Ascending aorta (tissue), 2 donors: ENCODE measurements around the gene VENTX. TPM values are rescaled to one million over a fixed set of nuclear protein-coding genes. Genes with fewer than 3 reads are reported as not detected.

Experiments
- DNase-seq, 2 donors: peaks; one replicate each; pipeline ENCODE4 v3.0.0-alpha.2; 2019; ENCODE audit warnings: low spot score in 2 of 2
- H3K27ac ChIP-seq, 2 donors: fragments of 200-600 bp; sonication (generic); one replicate each; pipeline ENCODE4 v1.5.1; 2016 to 2017; ENCODE audit warnings: mild to moderate bottlenecking in 1 of 2
- H3K27me3 ChIP-seq: fragments of 200-600 bp; sonication (generic); one replicate; pipeline ENCODE4 v1.5.1; 2017
- H3K36me3 ChIP-seq, 2 donors: fragments of 200-600 bp; sonication (generic); one replicate each; pipeline ENCODE4 v1.5.1; 2016
- H3K4me1 ChIP-seq, 2 donors: fragments of 200-600 bp; sonication (generic); one replicate each; pipeline ENCODE4 v1.5.1; 2016 to 2017; ENCODE audit warnings: mild to moderate bottlenecking in 1 of 2
- H3K4me3 ChIP-seq, 2 donors: fragments of 200-600 bp; sonication (generic); one replicate each; pipeline ENCODE4 v1.5.1; 2016 to 2017; ENCODE audit warnings: mild to moderate bottlenecking in 1 of 2
- H3K9me3 ChIP-seq, 2 donors: fragments of 200-600 bp; sonication (generic); one replicate each; pipeline ENCODE4 v1.5.1; 2016
- intact Hi-C: fragments of 100-400 bp; cut with DNase I; formaldehyde crosslinking; loops from one replicate; pipeline ENCODE4 v1.15.1; 2023
- total RNA-seq: library from RNA; depleted of rRNA; stranded (reverse); fragments of >200 nt; gene quantifications from one replicate; pipeline ENCODE4 v1.1.0, GENCODE V29; 2016
- TF ChIP-seq, protein P1 (sequence below), 3 experiments: fragments of 200-600 bp in 2 of 3; fragments of 450-650 bp in 1 of 3; sonication (generic) in 2 of 3; IDR thresholded peaks; one replicate each; pipeline ENCODE4 v1.5.1; 2016 to 2019; ENCODE audit warnings: antibody characterized with exemption in 3 of 3, mild to moderate bottlenecking in 1 of 3, moderate library complexity in 1 of 3

VENTX gene
- total RNA-seq, 1 donor from 2014 or later: 1.5 TPM

DNA sequence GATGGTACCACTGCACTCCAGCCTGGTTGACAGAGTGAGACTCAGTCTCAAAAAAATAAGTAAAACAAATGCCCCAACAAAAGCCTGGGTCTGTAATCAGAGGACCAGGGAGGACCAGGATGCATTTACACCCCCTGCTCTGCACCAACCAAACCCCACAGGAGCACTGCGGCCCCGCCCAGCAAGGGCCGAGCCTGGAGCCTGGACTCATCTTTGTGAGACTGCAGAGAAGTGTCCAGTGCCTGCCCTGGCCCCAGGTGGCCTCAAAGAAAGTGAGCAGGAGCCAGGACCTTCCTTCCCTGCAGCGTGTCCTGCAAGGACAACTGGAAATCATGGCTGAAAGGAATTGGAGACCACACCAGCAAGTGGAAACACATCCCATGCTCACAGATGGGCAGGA lies 46.0 kb upstream of the VENTX start:
- Histone ChIP-seq H3K36me3 (no peaks in the 10 kb centered on the region), H3K27me3 (no peaks in the 10 kb centered on the region), H3K4me1 (no peaks in the 10 kb centered on the region), H3K27ac (no peak overlapping the region), H3K9me3 (no peaks in the 10 kb centered on the region), H3K4me3 (no peak overlapping the region)
- DNase-seq: no peak
- intact Hi-C loops: no loop called here
- TF ChIP-seq, protein P1, sequence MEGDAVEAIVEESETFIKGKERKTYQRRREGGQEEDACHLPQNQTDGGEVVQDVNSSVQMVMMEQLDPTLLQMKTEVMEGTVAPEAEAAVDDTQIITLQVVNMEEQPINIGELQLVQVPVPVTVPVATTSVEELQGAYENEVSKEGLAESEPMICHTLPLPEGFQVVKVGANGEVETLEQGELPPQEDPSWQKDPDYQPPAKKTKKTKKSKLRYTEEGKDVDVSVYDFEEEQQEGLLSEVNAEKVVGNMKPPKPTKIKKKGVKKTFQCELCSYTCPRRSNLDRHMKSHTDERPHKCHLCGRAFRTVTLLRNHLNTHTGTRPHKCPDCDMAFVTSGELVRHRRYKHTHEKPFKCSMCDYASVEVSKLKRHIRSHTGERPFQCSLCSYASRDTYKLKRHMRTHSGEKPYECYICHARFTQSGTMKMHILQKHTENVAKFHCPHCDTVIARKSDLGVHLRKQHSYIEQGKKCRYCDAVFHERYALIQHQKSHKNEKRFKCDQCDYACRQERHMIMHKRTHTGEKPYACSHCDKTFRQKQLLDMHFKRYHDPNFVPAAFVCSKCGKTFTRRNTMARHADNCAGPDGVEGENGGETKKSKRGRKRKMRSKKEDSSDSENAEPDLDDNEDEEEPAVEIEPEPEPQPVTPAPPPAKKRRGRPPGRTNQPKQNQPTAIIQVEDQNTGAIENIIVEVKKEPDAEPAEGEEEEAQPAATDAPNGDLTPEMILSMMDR (IDR thresholded peaks at IDR 0.05): no peak

DNA sequence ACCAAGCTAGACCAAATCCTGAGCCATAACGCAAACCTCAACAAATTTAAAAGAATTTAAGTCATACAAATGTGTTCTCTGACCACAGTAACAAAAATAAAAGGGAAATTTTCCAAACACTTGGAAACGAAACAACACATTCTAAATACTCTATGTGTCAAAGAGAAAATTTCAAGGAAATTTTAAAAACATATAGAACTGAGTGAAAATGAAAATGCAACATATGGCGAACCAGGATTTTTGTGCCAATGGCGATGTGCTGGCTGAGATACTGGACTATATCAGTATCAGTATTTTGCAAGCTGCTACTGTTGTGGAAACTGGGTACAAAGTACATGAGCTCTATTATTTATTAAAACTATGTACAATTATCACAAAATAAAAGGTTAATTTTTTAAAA lies 43.5 kb upstream of the VENTX start:
- no peaks in the 10 kb centered on the region for H3K9me3 ChIP-seq

DNA sequence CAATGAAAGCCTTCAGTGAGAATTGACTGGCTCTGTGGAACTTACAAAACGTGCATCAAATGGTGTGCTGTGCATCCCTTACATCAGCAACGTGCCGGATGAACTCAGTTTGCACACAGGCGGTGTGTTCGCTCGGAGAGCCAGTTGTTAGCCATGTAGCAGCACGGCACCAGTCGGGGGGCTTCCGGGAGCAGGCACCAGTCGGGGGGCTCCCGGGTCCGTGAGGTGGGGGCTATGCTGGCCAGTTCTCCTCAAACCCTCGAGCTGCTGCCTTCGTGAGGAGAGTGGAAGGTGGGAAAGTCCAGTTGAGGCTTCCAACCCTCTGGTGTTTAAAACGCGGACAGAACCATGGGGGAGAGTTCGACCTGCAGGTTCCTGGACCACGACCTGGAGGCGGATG lies 42.6 kb upstream of the VENTX start:
- TF ChIP-seq, protein P1 (IDR thresholded peaks at IDR 0.05): no peak
- intact Hi-C loops: no loop called here
- no peaks in the 10 kb centered on the region for H3K4me1 ChIP-seq
- H3K4me3 ChIP-seq: no peak overlapping the region
- DNase-seq: no peak
- H3K36me3 ChIP-seq: no peaks in the 10 kb centered on the region
- H3K27me3 ChIP-seq: no peaks in the 10 kb centered on the region
- H3K9me3 ChIP-seq: no peaks in the 10 kb centered on the region
- H3K27ac ChIP-seq: no peak overlapping the region

More for the DNA sequence above, 43.5 kb upstream of the VENTX start:
- no peak overlapping the region for H3K4me3 ChIP-seq
- H3K4me1 ChIP-seq: no peaks in the 10 kb centered on the region
- DNase-seq: no peak
- TF ChIP-seq, protein P1 (IDR thresholded peaks at IDR 0.05): no peak
- no peak overlapping the region for H3K27ac ChIP-seq
- H3K27me3 ChIP-seq: no peaks in the 10 kb centered on the region
- intact Hi-C loops: no loop called here
- no peaks in the 10 kb centered on the region for H3K36me3 ChIP-seq

DNA sequence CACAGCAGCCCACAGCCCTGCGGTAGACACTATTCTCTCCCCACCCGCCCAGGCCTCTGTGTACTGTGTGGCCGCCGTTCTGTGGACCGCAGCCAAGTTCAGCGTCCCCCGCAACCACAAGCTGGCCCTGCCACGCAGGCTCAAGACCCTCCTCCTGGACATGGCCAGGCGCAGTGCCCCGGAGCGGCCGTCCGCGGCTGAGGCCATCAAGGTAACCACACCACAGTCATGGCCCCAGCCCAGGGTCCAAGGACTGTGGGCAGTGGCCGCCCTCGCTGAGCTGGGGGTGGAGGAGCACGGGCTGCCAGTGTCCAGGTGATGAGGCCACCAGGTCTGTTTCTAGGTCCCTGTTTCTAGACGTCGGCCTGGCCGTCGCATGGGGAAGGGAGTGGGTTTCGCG lies 42.0 kb upstream of the VENTX start:
- H3K36me3 ChIP-seq: no peaks in the 10 kb centered on the region
- DNase-seq: no peak
- intact Hi-C loops: no loop called here
- H3K27ac ChIP-seq: no peak overlapping the region
- TF ChIP-seq, protein P1 (IDR thresholded peaks at IDR 0.05): no peak
- no peak overlapping the region for H3K4me3 ChIP-seq
- H3K4me1 ChIP-seq: no peaks in the 10 kb centered on the region
- H3K27me3 ChIP-seq: no peaks in the 10 kb centered on the region
- no peaks in the 10 kb centered on the region for H3K9me3 ChIP-seq

DNA sequence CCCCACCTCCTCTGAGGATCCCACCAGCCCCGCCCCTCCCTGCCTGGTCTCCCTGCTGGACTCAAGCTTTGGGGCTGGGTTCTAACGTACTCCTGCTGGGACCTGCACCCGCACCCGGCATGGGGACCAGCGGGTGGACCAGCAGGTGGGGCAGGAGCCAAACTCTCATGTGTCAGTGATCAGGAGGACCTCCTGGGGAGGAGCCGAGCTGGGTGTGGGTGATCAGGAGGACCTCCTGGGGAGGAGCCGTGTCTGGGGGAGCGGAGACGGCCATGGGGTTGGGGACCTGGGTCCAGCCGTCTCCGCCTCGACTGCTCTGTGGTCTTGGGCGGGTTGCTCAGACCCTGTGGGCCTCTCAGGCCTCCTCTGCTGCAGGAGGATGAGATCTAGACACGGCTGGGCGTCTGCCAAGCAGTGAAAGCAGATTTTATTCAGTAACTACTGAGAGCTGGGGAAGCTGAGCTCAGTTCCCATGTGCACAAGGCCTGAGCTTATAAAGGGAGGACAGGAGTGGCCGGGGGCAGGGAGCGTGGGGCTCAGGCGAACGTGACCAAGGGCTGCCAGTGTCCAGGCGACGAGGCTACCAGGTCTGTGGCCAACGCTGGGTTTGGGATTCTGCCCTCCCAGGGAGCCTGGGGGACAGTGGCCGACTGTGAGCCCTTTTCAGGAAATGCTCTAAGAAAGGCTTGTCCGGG lies 41.3 kb upstream of the VENTX start:
- TF ChIP-seq, protein P1 (IDR thresholded peaks at IDR 0.05): no peak
- Histone ChIP-seq H3K9me3 (no peaks in the 10 kb centered on the region), H3K27me3 (no peaks in the 10 kb centered on the region), H3K4me1 (no peaks in the 10 kb centered on the region), H3K4me3 (no peak overlapping the region), H3K36me3 (no peaks in the 10 kb centered on the region), H3K27ac (no peak overlapping the region)
- no peak for DNase-seq
- intact Hi-C loops: no loop called here
